Liver (tissue), 9 donors: ENCODE data around the gene MARCHF10. TPM values are rescaled to one million over a fixed set of nuclear protein-coding genes. Genes with fewer than 3 reads are reported as not detected.

Experiments used
- DNase-seq: peaks from one replicate; pipeline ENCODE4 v3.0.0-alpha.2; 2017; ENCODE audit warnings: low spot score
- H3K27ac ChIP-seq, 2 donors: one replicate each; pipeline ENCODE4 v1.7.0; 2013; ENCODE audit warnings: inconsistent platforms in 2 of 2, low read length in 2 of 2, control low read depth in 1 of 2, low read depth in 1 of 2, mild to moderate bottlenecking in 1 of 2
- H3K27me3 ChIP-seq, 4 donors: one replicate each; pipeline versions ENCODE4 v1.6.1 to v1.7.0; 2013; ENCODE audit warnings: low read length in 3 of 4, inconsistent platforms in 1 of 4, mild to moderate bottlenecking in 1 of 4, moderate library complexity in 1 of 4; ENCODE audit not compliant: control insufficient read depth in 4 of 4, insufficient read depth in 4 of 4
- H3K36me3 ChIP-seq, 4 donors: one replicate each; pipeline versions ENCODE4 v1.6.1 to v1.7.0; 2013; ENCODE audit warnings: low read length in 3 of 4, mild to moderate bottlenecking in 3 of 4, low read depth in 1 of 4, moderate library complexity in 1 of 4; ENCODE audit not compliant: control insufficient read depth in 4 of 4, insufficient read depth in 3 of 4
- H3K4me1 ChIP-seq, 4 donors: one replicate each; pipeline versions ENCODE4 v1.6.1 to v1.7.0; 2013; ENCODE audit warnings: low read length in 3 of 4, mild to moderate bottlenecking in 3 of 4, moderate library complexity in 1 of 4; ENCODE audit not compliant: control insufficient read depth in 4 of 4, insufficient read depth in 4 of 4
- H3K4me3 ChIP-seq, 3 donors: one replicate each; pipeline versions ENCODE4 v1.6.1 to v1.7.0; 2013; ENCODE audit warnings: low read length in 3 of 3, control low read depth in 1 of 3, low read depth in 1 of 3, mild to moderate bottlenecking in 1 of 3
- H3K9ac ChIP-seq, 2 donors: one replicate each; pipeline ENCODE4 v1.7.0; 2013; ENCODE audit warnings: low read length in 2 of 2, mild to moderate bottlenecking in 2 of 2, moderate library complexity in 2 of 2, control low read depth in 1 of 2, low read depth in 1 of 2
- H3K9me3 ChIP-seq, 4 donors: one replicate each; pipeline versions ENCODE4 v1.6.1 to v1.7.0; 2013; ENCODE audit warnings: low read length in 3 of 4; ENCODE audit not compliant: control insufficient read depth in 4 of 4
- EGR1 ChIP-seq, 2 donors: IDR thresholded peaks; 2 replicates each; pipeline ENCODE4 v1.6.1; 2016 to 2018; ENCODE audit warnings: antibody characterized with exemption in 2 of 2, low read depth in 2 of 2
- FOXA1 ChIP-seq: IDR thresholded peaks from 2 replicates; pipeline ENCODE4 v1.6.1; 2016; ENCODE audit warnings: antibody characterized with exemption
- FOXA2 ChIP-seq: IDR thresholded peaks from 2 replicates; pipeline ENCODE4 v1.6.1; 2016; ENCODE audit warnings: antibody characterized with exemption
- GABPA ChIP-seq, 2 donors: IDR thresholded peaks in 1 of 2; conservative IDR thresholded peaks in 1 of 2; 2 replicates each; pipeline ENCODE4 v1.6.1; 2016; ENCODE audit warnings: antibody characterized with exemption in 2 of 2, mild to moderate bottlenecking in 1 of 2, moderate library complexity in 1 of 2
- HNF4A ChIP-seq, 2 donors: conservative IDR thresholded peaks; 2 replicates each; pipeline ENCODE4 v1.6.1; 2016; ENCODE audit warnings: antibody characterized with exemption in 2 of 2, mild to moderate bottlenecking in 2 of 2
- HNF4G ChIP-seq: IDR thresholded peaks from 2 replicates; pipeline ENCODE4 v1.6.1; 2016; ENCODE audit warnings: antibody characterized with exemption
- JUND ChIP-seq, 2 donors: IDR thresholded peaks; 2 replicates each; pipeline ENCODE4 v1.6.1; 2016; ENCODE audit warnings: antibody characterized with exemption in 2 of 2
- NR2F2 ChIP-seq: IDR thresholded peaks from 2 replicates; pipeline ENCODE4 v1.6.1; 2016; ENCODE audit warnings: antibody characterized with exemption
- RAD21 ChIP-seq, 2 donors: IDR thresholded peaks; 2 replicates each; pipeline ENCODE4 v1.6.1; 2016; ENCODE audit warnings: antibody characterized with exemption in 2 of 2, mild to moderate bottlenecking in 2 of 2
- REST ChIP-seq: IDR thresholded peaks from 2 replicates; pipeline ENCODE4 v1.6.1; 2016; ENCODE audit warnings: antibody characterized with exemption, mild to moderate bottlenecking
- RXRA ChIP-seq, 2 donors: IDR thresholded peaks; 2 replicates each; pipeline ENCODE4 v1.6.1; 2017 to 2018; ENCODE audit warnings: antibody characterized with exemption in 2 of 2, mild to moderate bottlenecking in 1 of 2
- SP1 ChIP-seq: IDR thresholded peaks from 2 replicates; pipeline ENCODE4 v1.6.1; 2018; ENCODE audit warnings: antibody characterized with exemption, mild to moderate bottlenecking
- TAF1 ChIP-seq: conservative IDR thresholded peaks from 2 replicates; pipeline ENCODE4 v1.6.1; 2016; ENCODE audit warnings: antibody characterized with exemption, mild to moderate bottlenecking
- YY1 ChIP-seq: IDR thresholded peaks from 2 replicates; pipeline ENCODE4 v1.6.1; 2016; ENCODE audit warnings: antibody characterized with exemption, mild to moderate bottlenecking
- ZBTB33 ChIP-seq: IDR thresholded peaks from 2 replicates; pipeline ENCODE4 v1.6.1; 2016; ENCODE audit warnings: antibody characterized with exemption
- WGBS: extraction: QIAGEN DNeasy Blood & Tissue Kit; methylation state at CpG from one replicate; pipeline ENCODE4 v1.1.7; 2013; 5-methylcytosine and 5-hydroxymethylcytosine counted together
- polyA plus RNA-seq, 2 donors: library from polyadenylated mRNA; stranded (reverse) in 1 of 2; unstranded in 1 of 2; fragments of 200-250 nt in 1 of 2; fragments of >200 nt in 1 of 2; fragmentation: Nextera tagmentation in 1 of 2; extraction: Ambion mirVana in 1 of 2; gene quantifications; one replicate each; pipeline versions ENCODE4 v1.2.1 to v1.2.3, GENCODE V29; 2013 to 2015
- total RNA-seq, 2 donors: library from RNA; depleted of rRNA; stranded (reverse); fragments of >200 nt; gene quantifications; one replicate each; pipeline ENCODE4 v1.2.3, GENCODE V29; 2014
- TF ChIP-seq, protein P1 (sequence below): IDR thresholded peaks from 2 replicates; pipeline ENCODE4 v1.6.1; 2016; ENCODE audit warnings: antibody characterized with exemption
- TF ChIP-seq, protein P2 (sequence below): IDR thresholded peaks from 2 replicates; pipeline ENCODE4 v1.6.1; 2016; ENCODE audit warnings: antibody characterized with exemption
- TF ChIP-seq, protein P3 (sequence below): fragments of 150-350 bp; IDR thresholded peaks from 2 replicates; pipeline ENCODE4 v1.5.1; 2017; ENCODE audit warnings: improper control_type of control experiment, low read depth, low read length; ENCODE audit not compliant: missing input control
- donor health status: healthy.
- donor health status: healthy.
- donor health status: healthy.
- donor health status: healthy.
- donor health status: healthy.

The MARCHF10 gene
- total and polyA plus RNA-seq, 4 donors = not detected

DNA sequence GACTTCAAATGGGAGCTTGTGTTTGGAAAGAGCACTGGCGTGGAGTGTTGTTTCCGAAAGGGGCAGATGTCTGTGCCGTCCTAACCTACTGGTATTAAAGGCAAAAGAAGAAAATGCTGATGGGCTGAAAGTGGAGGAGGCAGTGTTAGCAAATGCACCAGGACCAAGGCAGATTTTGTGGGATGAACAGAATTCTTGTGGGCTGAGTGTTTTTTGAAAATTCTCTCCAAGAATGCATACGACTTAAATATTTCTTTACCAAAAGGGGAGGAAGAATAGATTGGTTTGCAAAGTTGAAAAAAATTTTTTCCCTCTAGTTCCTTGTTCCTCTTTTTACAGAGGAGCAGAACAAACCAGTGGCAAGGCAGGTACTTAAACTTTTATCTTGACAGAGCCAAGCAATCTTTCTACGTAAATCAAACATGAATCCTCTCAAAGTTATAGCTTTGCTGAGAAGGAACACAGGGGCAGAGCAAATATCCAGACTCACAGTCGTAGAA lies 16.8 kb downstream of the MARCHF10 start:
- Histone ChIP-seq H3K9ac (no peak overlapping the region), H3K27me3 (no peaks in the 10 kb centered on the region), H3K36me3 (no peaks in the 10 kb centered on the region), H3K27ac (no peak overlapping the region), H3K9me3 (no peaks in the 10 kb centered on the region), H3K4me1 (no peaks in the 10 kb centered on the region), H3K4me3 (no peak overlapping the region)
- DNase-seq = no peak
- TF ChIP-seq, protein P1, sequence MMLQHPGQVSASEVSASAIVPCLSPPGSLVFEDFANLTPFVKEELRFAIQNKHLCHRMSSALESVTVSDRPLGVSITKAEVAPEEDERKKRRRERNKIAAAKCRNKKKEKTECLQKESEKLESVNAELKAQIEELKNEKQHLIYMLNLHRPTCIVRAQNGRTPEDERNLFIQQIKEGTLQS = no peak
- WGBS = 48% methylated on average over 6 of the region's 6 CpGs

DNA sequence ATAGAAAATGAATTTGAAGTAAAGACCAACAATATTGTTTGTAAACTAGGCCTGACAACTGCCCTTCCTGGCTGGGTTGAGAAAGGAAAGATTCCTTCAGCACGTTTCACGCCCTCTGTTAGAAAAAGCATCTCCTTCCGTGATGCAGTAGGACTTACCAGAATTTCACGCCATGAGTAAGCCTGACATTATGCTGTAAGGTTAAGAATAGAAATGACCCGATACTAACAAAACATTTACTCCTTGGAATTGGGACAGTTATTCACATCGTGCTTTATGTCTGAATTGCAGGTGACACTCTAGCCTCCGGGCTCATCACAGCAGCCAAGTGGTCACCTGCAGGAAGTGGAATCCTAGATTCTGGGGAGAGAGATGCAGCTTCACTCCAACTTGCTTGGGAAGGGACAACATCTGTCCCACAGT lies 17.5 kb downstream of the MARCHF10 start:
- H3K36me3 ChIP-seq = no peaks in the 10 kb centered on the region
- H3K4me3 ChIP-seq = no peak overlapping the region
- no peak for TF ChIP-seq RAD21 (IDR thresholded peaks at IDR 0.05)
- TF ChIP-seq, protein P2, sequence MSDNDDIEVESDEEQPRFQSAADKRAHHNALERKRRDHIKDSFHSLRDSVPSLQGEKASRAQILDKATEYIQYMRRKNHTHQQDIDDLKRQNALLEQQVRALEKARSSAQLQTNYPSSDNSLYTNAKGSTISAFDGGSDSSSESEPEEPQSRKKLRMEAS = no peak
- TF ChIP-seq RXRA (IDR thresholded peaks at IDR 0.05) = no peak
- TF ChIP-seq JUND (IDR thresholded peaks at IDR 0.05) = no peak
- no peak for TF ChIP-seq SP1
- TF ChIP-seq EGR1 (IDR thresholded peaks at IDR 0.05; ENCODE audit: low read depth in 2 of 2) = no peak
- TF ChIP-seq, protein P1 = no peak
- TF ChIP-seq GABPA (IDR thresholded peaks at IDR 0.05 in 1 of 2, conservative IDR thresholded peaks at IDR 0.05 in 1 of 2) = no peak
- no peak for TF ChIP-seq HNF4A (conservative IDR thresholded peaks at IDR 0.05)
- TF ChIP-seq FOXA1 = no peak
- no peak for TF ChIP-seq ZBTB33
- TF ChIP-seq TAF1 = no peak
- no peak for TF ChIP-seq YY1
- no peak for TF ChIP-seq NR2F2
- TF ChIP-seq FOXA2 = no peak
- TF ChIP-seq, protein P3, sequence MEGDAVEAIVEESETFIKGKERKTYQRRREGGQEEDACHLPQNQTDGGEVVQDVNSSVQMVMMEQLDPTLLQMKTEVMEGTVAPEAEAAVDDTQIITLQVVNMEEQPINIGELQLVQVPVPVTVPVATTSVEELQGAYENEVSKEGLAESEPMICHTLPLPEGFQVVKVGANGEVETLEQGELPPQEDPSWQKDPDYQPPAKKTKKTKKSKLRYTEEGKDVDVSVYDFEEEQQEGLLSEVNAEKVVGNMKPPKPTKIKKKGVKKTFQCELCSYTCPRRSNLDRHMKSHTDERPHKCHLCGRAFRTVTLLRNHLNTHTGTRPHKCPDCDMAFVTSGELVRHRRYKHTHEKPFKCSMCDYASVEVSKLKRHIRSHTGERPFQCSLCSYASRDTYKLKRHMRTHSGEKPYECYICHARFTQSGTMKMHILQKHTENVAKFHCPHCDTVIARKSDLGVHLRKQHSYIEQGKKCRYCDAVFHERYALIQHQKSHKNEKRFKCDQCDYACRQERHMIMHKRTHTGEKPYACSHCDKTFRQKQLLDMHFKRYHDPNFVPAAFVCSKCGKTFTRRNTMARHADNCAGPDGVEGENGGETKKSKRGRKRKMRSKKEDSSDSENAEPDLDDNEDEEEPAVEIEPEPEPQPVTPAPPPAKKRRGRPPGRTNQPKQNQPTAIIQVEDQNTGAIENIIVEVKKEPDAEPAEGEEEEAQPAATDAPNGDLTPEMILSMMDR = no peak
- TF ChIP-seq HNF4G = no peak
- TF ChIP-seq REST = no peak
- no peaks in the 10 kb centered on the region for H3K4me1 ChIP-seq
- no peak overlapping the region for H3K27ac ChIP-seq
- 77% methylated on average over 7 of the region's 7 CpGs for WGBS
- no peaks in the 10 kb centered on the region for H3K27me3 ChIP-seq
- DNase-seq = no peak
- no peak overlapping the region for H3K9ac ChIP-seq
- no peaks in the 10 kb centered on the region for H3K9me3 ChIP-seq
